Epithelial cell of esophagus (primary cell): ENCODE data around the gene EEF1A2.

Experiments
- DNase-seq: peaks from one replicate; pipeline ENCODE4 v3.0.0; 2010; ENCODE audit warnings: low read depth
- H3K4me3 ChIP-seq: 2 replicates; pipeline ENCODE4 v1.5.1; 2011; ENCODE audit warnings: mild to moderate bottlenecking, low read length, control low read depth
- CTCF ChIP-seq: IDR thresholded peaks from 2 replicates; pipeline ENCODE4 v1.5.1; 2011; ENCODE audit warnings: low read depth, mild to moderate bottlenecking, low read length, control low read depth, inconsistent platforms; ENCODE audit not compliant: insufficient read depth; ENCODE audit errors: missing control alignments

The EEF1A2 gene

GRCh38 chr20:63438121-63438520 is 60.8 kb downstream of the EEF1A2 start:
- TF ChIP-seq CTCF = no peak
- no peak overlapping the region for H3K4me3 ChIP-seq
- no peak for DNase-seq
